Measurements from ENCODE around the gene MAP3K2.

The MAP3K2 gene

GRCh38 chr2:127378720-127379119 lies 9.1 kb downstream of the MAP3K2 start:
- H3K27ac ChIP-seq, result no peak overlapping the region
- no peaks in the 10 kb centered on the region for H3K9me3 ChIP-seq (ENCODE audit: control insufficient read depth, low read length)
- peaks cover 12% of the 10 kb centered on the region for H3K4me1 ChIP-seq
- H3K4me2 ChIP-seq (ENCODE audit: low read length), result no peak overlapping the region
- H3K9ac ChIP-seq, result no peak overlapping the region
- H2AFZ ChIP-seq, result no peak overlapping the region
- H3K27me3 ChIP-seq (ENCODE audit: control insufficient read depth, insufficient read depth, low read length), result no peaks in the 10 kb centered on the region
- H3K79me2 ChIP-seq, result peaks cover 42% of the 10 kb centered on the region
- H3K4me3 ChIP-seq (ENCODE audit: low read depth, low read length), result no peak overlapping the region
- TF ChIP-seq, protein P1, sequence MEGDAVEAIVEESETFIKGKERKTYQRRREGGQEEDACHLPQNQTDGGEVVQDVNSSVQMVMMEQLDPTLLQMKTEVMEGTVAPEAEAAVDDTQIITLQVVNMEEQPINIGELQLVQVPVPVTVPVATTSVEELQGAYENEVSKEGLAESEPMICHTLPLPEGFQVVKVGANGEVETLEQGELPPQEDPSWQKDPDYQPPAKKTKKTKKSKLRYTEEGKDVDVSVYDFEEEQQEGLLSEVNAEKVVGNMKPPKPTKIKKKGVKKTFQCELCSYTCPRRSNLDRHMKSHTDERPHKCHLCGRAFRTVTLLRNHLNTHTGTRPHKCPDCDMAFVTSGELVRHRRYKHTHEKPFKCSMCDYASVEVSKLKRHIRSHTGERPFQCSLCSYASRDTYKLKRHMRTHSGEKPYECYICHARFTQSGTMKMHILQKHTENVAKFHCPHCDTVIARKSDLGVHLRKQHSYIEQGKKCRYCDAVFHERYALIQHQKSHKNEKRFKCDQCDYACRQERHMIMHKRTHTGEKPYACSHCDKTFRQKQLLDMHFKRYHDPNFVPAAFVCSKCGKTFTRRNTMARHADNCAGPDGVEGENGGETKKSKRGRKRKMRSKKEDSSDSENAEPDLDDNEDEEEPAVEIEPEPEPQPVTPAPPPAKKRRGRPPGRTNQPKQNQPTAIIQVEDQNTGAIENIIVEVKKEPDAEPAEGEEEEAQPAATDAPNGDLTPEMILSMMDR (IDR thresholded peaks at IDR 0.05), result no peak
- H3K36me3 ChIP-seq (ENCODE audit: control insufficient read depth, insufficient read depth, low read length), result no peaks in the 10 kb centered on the region

- no peak overlapping the region for H3K27ac ChIP-seq
- no peak overlapping the region for H3K9ac ChIP-seq
- TF ChIP-seq, protein P1 (IDR thresholded peaks at IDR 0.05), result no peak
- no peaks in the 10 kb centered on the region for H3K27me3 ChIP-seq (ENCODE audit: control insufficient read depth, insufficient read depth, low read length)
- H3K79me2 ChIP-seq, result peaks cover 46% of the 10 kb centered on the region
- no peak overlapping the region for H2AFZ ChIP-seq
- no peak overlapping the region for H3K4me2 ChIP-seq (ENCODE audit: low read length)
- no peak overlapping the region for H3K4me3 ChIP-seq (ENCODE audit: low read depth, low read length)
- H3K36me3 ChIP-seq (ENCODE audit: control insufficient read depth, insufficient read depth, low read length), result no peaks in the 10 kb centered on the region
- no peaks in the 10 kb centered on the region for H3K9me3 ChIP-seq (ENCODE audit: control insufficient read depth, low read length)
- H3K4me1 ChIP-seq, result peaks cover 4% of the 10 kb centered on the region
These were observed 10.5 kb downstream of the MAP3K2 start for GRCh38 chr2:127377262-127377661.

GRCh38 chr2:127376257-127376656 lies 11.5 kb downstream of the MAP3K2 start:
- TF ChIP-seq, protein P1 (IDR thresholded peaks at IDR 0.05), result no peak
- Histone ChIP-seq H3K4me2 (ENCODE audit: low read length) (no peak overlapping the region), H3K9me3 (ENCODE audit: control insufficient read depth, low read length) (no peaks in the 10 kb centered on the region), H3K36me3 (ENCODE audit: control insufficient read depth, insufficient read depth, low read length) (no peaks in the 10 kb centered on the region), H3K4me1 (peaks cover under 1% of the 10 kb centered on the region), H3K27me3 (ENCODE audit: control insufficient read depth, insufficient read depth, low read length) (no peaks in the 10 kb centered on the region), H3K79me2 (peaks cover 53% of the 10 kb centered on the region), H3K9ac (no peak overlapping the region), H2AFZ (no peak overlapping the region), H3K27ac (no peak overlapping the region), H3K4me3 (ENCODE audit: low read depth, low read length) (no peak overlapping the region)

DNA sequence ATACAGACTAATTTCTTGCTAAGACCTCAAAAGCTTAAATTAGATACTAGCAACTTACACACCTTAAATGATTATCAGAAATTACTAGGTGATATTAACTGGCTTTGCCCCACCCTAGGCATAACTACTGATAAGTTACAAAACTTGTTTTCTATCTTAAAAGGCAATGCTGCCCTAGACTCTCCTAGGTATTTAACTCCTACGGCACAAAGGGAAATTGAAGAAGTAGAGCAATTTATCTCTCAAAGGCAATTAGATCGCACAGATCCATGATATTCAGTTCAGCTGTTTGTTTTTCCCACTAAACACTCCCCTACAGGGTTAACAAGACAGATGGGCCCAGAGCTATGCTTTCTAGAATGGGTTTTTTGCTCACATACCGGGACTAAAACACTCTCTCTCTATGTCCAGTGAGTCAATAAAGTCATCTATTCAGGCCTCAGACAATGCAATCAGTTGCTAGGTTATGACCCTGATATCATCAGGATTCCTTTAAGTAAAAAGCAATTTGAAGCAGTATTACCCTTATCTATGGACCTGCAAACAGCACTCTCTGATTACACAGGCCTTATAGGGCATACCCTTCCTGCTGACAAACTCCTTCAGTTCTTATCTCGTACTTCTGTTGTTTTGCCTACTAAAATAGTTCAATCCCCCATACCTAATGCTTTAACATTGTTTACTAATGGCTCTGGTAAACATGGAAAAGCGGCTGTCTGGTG lies 14.3 kb downstream of the MAP3K2 start:
- H2AFZ ChIP-seq, result no peak overlapping the region
- H3K9me3 ChIP-seq (ENCODE audit: control insufficient read depth, low read length), result no peaks in the 10 kb centered on the region
- H3K4me2 ChIP-seq (ENCODE audit: low read length), result no peak overlapping the region
- no peaks in the 10 kb centered on the region for H3K4me1 ChIP-seq
- no peak overlapping the region for H3K4me3 ChIP-seq (ENCODE audit: low read depth, low read length)
- H3K36me3 ChIP-seq (ENCODE audit: control insufficient read depth, insufficient read depth, low read length), result no peaks in the 10 kb centered on the region
- peaks cover 65% of the 10 kb centered on the region for H3K79me2 ChIP-seq
- H3K27me3 ChIP-seq (ENCODE audit: control insufficient read depth, insufficient read depth, low read length), result no peaks in the 10 kb centered on the region
- no peak overlapping the region for H3K9ac ChIP-seq
- H3K27ac ChIP-seq, result no peak overlapping the region
- TF ChIP-seq, protein P1 (IDR thresholded peaks at IDR 0.05), result no peak

DNA sequence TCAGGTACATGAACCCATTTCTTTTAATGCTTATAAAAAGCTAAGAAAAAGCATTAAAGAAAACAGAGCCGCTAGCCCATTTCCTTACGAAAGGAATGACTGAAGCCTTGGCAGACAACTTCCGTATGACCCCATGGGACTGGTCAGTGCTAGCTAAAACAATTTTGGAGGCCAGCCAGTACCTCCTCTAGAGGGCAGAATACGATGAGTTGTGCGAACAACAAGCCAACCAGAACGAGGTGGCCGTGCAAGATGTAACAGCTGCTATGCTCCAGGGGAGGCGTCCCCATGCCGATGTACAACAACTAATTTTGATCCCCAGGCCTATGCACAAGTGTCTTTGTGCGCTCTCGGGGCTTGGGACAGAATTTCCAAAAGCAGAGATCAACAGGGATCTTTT lies 16.7 kb downstream of the MAP3K2 start:
- Histone ChIP-seq H3K9ac (no peak overlapping the region), H3K79me2 (peaks cover 71% of the 10 kb centered on the region), H2AFZ (no peak overlapping the region), H3K27ac (no peak overlapping the region), H3K4me2 (ENCODE audit: low read length) (no peak overlapping the region), H3K4me1 (no peaks in the 10 kb centered on the region), H3K9me3 (ENCODE audit: control insufficient read depth, low read length) (no peaks in the 10 kb centered on the region), H3K36me3 (ENCODE audit: control insufficient read depth, insufficient read depth, low read length) (no peaks in the 10 kb centered on the region), H3K27me3 (ENCODE audit: control insufficient read depth, insufficient read depth, low read length) (no peaks in the 10 kb centered on the region), H3K4me3 (ENCODE audit: low read depth, low read length) (no peak overlapping the region)
- TF ChIP-seq, protein P1 (IDR thresholded peaks at IDR 0.05), result no peak

All from parathyroid adenoma (tissue), 2 donors.